ENCODE results near the gene CFAP69. TPM values are rescaled to one million over a fixed set of nuclear protein-coding genes. Genes with fewer than 3 reads are reported as not detected.
"Not testable (repeated sequence)": the region's sequence is repeated elsewhere in the genome, so short reads cannot be mapped to it uniquely, and the experiment has no call there.

The CFAP69 gene
- total RNA-seq, 2 donors from 2014 or later: 0.21 to 0.33 TPM

DNA sequence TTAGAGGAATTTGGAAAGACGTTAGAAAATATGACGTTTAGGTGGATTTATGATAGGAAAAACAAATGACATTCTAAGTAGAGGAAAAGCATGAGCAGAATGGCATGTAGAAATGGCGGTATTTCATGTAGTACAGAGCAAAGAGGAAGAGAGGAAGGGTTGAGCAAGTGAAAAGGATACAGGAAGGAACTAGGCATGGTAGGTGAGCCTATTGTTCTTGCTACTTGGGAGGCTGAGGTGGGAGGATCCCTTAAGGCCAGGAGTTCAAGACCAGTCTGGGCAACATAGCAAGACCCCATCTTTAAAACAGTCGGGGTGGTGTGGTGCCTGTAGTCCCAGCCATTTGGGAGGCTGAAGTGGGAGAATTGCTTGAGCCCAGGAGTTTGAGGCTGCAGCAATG is 102.8 kb downstream of the CFAP69 start:
- no peak for ATAC-seq
- H3K4me1 Mint-ChIP-seq (ENCODE audit: low read depth in 2 of 2): peaks cover 44 to 64% of the 10 kb centered on the region in 2 donors
- H3K27ac Mint-ChIP-seq: peak overlapping the region; percentile 97 to 99
- no peak for DNase-seq (ENCODE audit: low spot score)
- no peaks in the 10 kb centered on the region for H3K9me3 Mint-ChIP-seq
- no peaks in the 10 kb centered on the region for H3K27me3 Mint-ChIP-seq
- H3K36me3 Mint-ChIP-seq: peaks cover 14% of the 10 kb centered on the region
- peak overlapping the region; percentile 95 for H3K4me3 Mint-ChIP-seq

DNA sequence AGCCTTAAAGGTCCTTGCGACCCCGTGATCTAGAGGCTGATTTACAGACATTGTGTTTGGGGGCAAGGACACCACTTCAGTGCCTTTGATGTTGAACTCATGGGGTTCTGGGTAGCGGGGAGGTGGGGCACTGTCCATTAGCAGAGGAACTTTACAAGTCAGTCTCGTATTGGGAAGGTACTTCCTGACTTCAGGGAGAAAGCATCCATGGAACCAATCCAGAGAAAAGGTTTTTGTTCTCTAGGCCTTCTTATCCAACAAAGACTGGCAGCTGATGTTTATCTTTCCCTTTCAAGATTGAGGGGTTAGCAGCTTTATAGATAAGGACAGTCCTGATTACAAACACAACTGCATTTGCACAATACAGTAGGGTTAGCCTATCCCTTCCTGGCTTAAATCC is 104.3 kb downstream of the CFAP69 start:
- Mint-ChIP-seq H3K36me3 (peaks cover 14% of the 10 kb centered on the region), H3K27ac (peak overlapping the region; percentile 13 to 35), H3K4me1 (ENCODE audit: low read depth in 2 of 2) (peaks cover 44 to 64% of the 10 kb centered on the region in 2 donors), H3K27me3 (no peaks in the 10 kb centered on the region), H3K9me3 (no peaks in the 10 kb centered on the region), H3K4me3 (no peak overlapping the region)
- DNase-seq (ENCODE audit: low spot score): no peak
- no peak for ATAC-seq

DNA sequence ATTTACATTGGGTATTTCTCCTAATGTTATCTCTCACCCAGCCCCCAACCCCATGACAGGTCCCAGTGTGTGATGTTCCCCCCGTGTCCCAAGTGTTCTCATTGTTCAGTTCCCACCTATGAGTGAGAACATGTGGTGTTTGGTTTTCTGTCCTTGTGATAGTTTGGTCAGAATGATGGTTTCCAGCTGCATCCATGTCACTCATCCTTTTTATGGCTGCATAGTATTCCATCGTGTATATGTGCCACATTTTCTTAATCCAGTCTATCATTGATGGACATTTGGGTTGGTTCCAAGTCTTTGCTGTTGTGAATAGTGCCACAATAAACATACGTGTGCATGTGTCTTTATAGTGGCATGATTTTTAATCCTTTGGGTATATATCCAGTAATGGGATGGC is 105.1 kb downstream of the CFAP69 start:
- ATAC-seq; H3K27ac Mint-ChIP-seq; H3K27me3 Mint-ChIP-seq; H3K9me3 Mint-ChIP-seq; H3K4me3 Mint-ChIP-seq; DNase-seq (ENCODE audit: low spot score): not testable (repeated sequence)
- Mint-ChIP-seq H3K36me3 (peaks cover 14% of the 10 kb centered on the region), H3K4me1 (ENCODE audit: low read depth in 2 of 2) (peaks cover 43 to 62% of the 10 kb centered on the region in 2 donors)

GRCh38 chr7:90351987-90352386 is 107.0 kb downstream of the CFAP69 start:
- H3K27ac Mint-ChIP-seq: no peak overlapping the region

More at GRCh38 chr7:90351987-90352386, 107.0 kb downstream of the CFAP69 start:
- Mint-ChIP-seq H3K9me3 (no peaks in the 10 kb centered on the region), H3K4me3 (no peak overlapping the region), H3K4me1 (ENCODE audit: low read depth in 2 of 2) (peaks cover 27 to 44% of the 10 kb centered on the region in 2 donors), H3K27me3 (no peaks in the 10 kb centered on the region), H3K36me3 (peaks cover 28% of the 10 kb centered on the region)
- ATAC-seq (no peak), DNase-seq (ENCODE audit: low spot score) (no peak)

Other genes with a start within 250 kb of the CFAP69 start
- gene STEAP1, start 90.7 kb upstream of the CFAP69 start, total RNA-seq: 10 to 100 TPM; 13.2 to 37.2 TPM
- 1 to 10 TPM; 1.8 to 3.1 TPM for gene STEAP2, start 33.4 kb upstream of the CFAP69 start, total RNA-seq
- gene FAM237B, start 76.1 kb downstream of the CFAP69 start, total RNA-seq: not detected
- 10 to 100 TPM; 17.9 to 28.9 TPM for gene GTPBP10, start 101.5 kb downstream of the CFAP69 start, total RNA-seq
- gene CLDN12, start 158.3 kb downstream of the CFAP69 start, total RNA-seq: 1 to 10 TPM; 4.4 to 5.2 TPM
- gene PTTG1IP2, start 224.5 kb downstream of the CFAP69 start, total RNA-seq: not detected